T-helper 1 cell treated with Interleukin-12 subunit alpha and Interleukin-12 subunit beta and Interleukin-4 antibody, amounts not matched to agents 30 μg/mL and 1 μg/mL, for 36 hours (primary cell): ENCODE measurements around the gene LNPEP.
A peak's percentile ranks its signal among the peaks of the same experiment; 100 is the strongest.

Experiments
- H3K27ac Mint-ChIP-seq: one replicate; pipeline ENCODE4 v1.8.0; 2021; ENCODE audit warnings: mild to moderate bottlenecking, mixed read lengths
- H3K27me3 Mint-ChIP-seq: one replicate; pipeline ENCODE4 v1.8.0; 2021; ENCODE audit warnings: low read depth, mixed read lengths
- H3K36me3 Mint-ChIP-seq: one replicate; pipeline ENCODE4 v1.8.0; 2021; ENCODE audit warnings: low read depth, mixed read lengths
- H3K4me1 Mint-ChIP-seq: one replicate; pipeline ENCODE4 v1.8.0; 2021; ENCODE audit warnings: low read depth, mixed read lengths
- H3K4me3 Mint-ChIP-seq: one replicate; pipeline ENCODE4 v1.8.0; 2021; ENCODE audit warnings: mild to moderate bottlenecking, moderate library complexity, mixed read lengths
- H3K9me3 Mint-ChIP-seq: one replicate; pipeline ENCODE4 v1.8.0; 2021; ENCODE audit warnings: mixed read lengths

LNPEP gene

GRCh38 chr5:96935559-96936430 is at the start of gene LNPEP:
Gene LNPEP, plus strand, starts transcription at chr5:96936080. Its CDS starts 76 bp downstream, at chr5:96936156.
- Mint-ChIP-seq H3K36me3 (peaks cover 23% of the 10 kb centered on the region), H3K4me1 (peaks cover 56% of the 10 kb centered on the region), H3K4me3 (peak within 1 kb of the TSS; percentile 91), H3K9me3 (no peaks in the 10 kb centered on the region), H3K27me3 (no peaks in the 10 kb centered on the region), H3K27ac (peak within 1 kb of the TSS; percentile 98)

- no peaks in the 10 kb centered on the region for H3K27me3 Mint-ChIP-seq
- peak overlapping the region; percentile 15 for H3K4me3 Mint-ChIP-seq
- peak overlapping the region; percentile 74 for H3K27ac Mint-ChIP-seq
- H3K9me3 Mint-ChIP-seq, result no peaks in the 10 kb centered on the region
- H3K4me1 Mint-ChIP-seq, result peaks cover 52% of the 10 kb centered on the region
- H3K36me3 Mint-ChIP-seq, result peaks cover 61% of the 10 kb centered on the region
Observed at GRCh38 chr5:96893342-96893741, 42.5 kb upstream of the LNPEP start.

- H3K4me1 Mint-ChIP-seq, result peaks cover 52% of the 10 kb centered on the region
Observed at GRCh38 chr5:96896276-96896675, 39.6 kb upstream of the LNPEP start.

DNA sequence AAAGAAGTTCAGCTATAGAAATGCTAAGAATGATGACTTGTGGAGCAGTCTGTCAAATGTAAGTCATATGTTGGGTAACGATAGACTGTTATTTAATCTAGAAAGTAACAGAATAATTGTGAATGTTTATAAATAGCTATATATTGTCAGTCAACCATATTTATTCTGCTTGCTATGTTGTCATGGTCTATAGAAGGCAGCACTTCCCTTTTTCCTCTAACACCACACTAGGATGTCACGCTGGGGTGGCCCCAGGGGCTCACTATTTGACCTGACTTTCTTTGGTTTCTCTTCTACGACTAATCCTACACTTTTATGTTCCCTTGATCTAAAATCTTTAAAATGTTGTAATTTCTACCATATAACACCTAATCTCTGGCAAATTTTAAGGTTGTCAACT is 39.1 kb upstream of the LNPEP start:
- H3K36me3 Mint-ChIP-seq, result peaks cover 67% of the 10 kb centered on the region
- peaks cover 52% of the 10 kb centered on the region for H3K4me1 Mint-ChIP-seq
- peak overlapping the region; percentile 92 for H3K27ac Mint-ChIP-seq
- H3K9me3 Mint-ChIP-seq, result no peaks in the 10 kb centered on the region
- H3K27me3 Mint-ChIP-seq, result no peaks in the 10 kb centered on the region
- H3K4me3 Mint-ChIP-seq, result peak overlapping the region; percentile 75

More at GRCh38 chr5:96896276-96896675, 39.6 kb upstream of the LNPEP start:
- Mint-ChIP-seq H3K27me3 (no peaks in the 10 kb centered on the region), H3K36me3 (peaks cover 61% of the 10 kb centered on the region), H3K27ac (peak overlapping the region; percentile 92), H3K4me3 (peak overlapping the region; percentile 75), H3K9me3 (no peaks in the 10 kb centered on the region)

- peaks cover 30% of the 10 kb centered on the region for H3K4me1 Mint-ChIP-seq
- H3K27me3 Mint-ChIP-seq, result no peaks in the 10 kb centered on the region
- H3K4me3 Mint-ChIP-seq, result no peak overlapping the region
- H3K9me3 Mint-ChIP-seq, result no peaks in the 10 kb centered on the region
- H3K27ac Mint-ChIP-seq, result peak overlapping the region; percentile 74
- peaks cover 69% of the 10 kb centered on the region for H3K36me3 Mint-ChIP-seq
Observed at GRCh38 chr5:96901384-96901783, 34.5 kb upstream of the LNPEP start.

- peaks cover 26% of the 10 kb centered on the region for H3K4me1 Mint-ChIP-seq
- H3K36me3 Mint-ChIP-seq, result peaks cover 66% of the 10 kb centered on the region
- H3K27ac Mint-ChIP-seq, result no peak overlapping the region
Observed at GRCh38 chr5:96901841-96902240, 34.0 kb upstream of the LNPEP start.

DNA sequence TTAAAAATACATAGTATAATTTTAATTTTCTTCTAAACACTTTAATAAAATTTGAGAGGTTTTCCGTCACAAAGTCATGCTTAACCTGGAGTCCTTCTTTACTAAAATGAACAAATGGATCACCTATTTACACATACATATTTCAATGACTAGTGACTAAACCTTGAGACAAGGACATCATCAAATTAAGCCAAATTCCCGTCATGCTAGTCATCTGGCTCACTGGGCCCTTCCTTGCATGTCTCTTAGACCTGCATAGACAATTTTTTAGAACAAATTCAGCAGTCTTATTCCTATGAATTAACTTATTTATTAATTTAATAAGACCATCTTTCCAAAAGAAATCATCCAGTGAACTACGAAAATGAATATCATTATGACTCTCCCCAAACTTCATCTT is 33.0 kb upstream of the LNPEP start:
- H3K4me3 Mint-ChIP-seq, result no peak overlapping the region
- peaks cover 61% of the 10 kb centered on the region for H3K36me3 Mint-ChIP-seq
- no peaks in the 10 kb centered on the region for H3K27me3 Mint-ChIP-seq
- H3K27ac Mint-ChIP-seq, result no peak overlapping the region
- peaks cover 22% of the 10 kb centered on the region for H3K4me1 Mint-ChIP-seq
- no peaks in the 10 kb centered on the region for H3K9me3 Mint-ChIP-seq

More at GRCh38 chr5:96901841-96902240, 34.0 kb upstream of the LNPEP start:
- Mint-ChIP-seq H3K4me3 (no peak overlapping the region), H3K9me3 (no peaks in the 10 kb centered on the region), H3K27me3 (no peaks in the 10 kb centered on the region)

DNA sequence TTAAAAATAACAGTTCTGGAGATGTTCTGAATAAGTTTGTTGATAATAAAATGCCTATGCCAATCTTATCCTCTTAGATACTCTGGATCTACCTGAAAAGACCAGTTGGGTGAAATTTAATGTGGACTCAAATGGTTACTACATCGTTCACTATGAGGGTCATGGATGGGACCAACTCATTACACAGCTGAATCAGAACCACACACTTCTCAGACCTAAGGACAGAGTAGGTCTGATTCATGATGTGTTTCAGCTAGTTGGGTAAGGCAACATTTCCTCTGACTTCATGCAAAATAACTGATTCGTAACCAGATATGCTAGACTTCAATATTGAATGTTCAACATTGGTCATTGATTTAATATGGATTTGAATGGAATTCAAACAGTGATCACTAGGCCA is 32.6 kb upstream of the LNPEP start:
- H3K9me3 Mint-ChIP-seq, result no peaks in the 10 kb centered on the region
- H3K4me1 Mint-ChIP-seq, result peaks cover 23% of the 10 kb centered on the region
- H3K27me3 Mint-ChIP-seq, result no peaks in the 10 kb centered on the region
- H3K4me3 Mint-ChIP-seq, result no peak overlapping the region
- H3K36me3 Mint-ChIP-seq, result peaks cover 64% of the 10 kb centered on the region
- H3K27ac Mint-ChIP-seq, result no peak overlapping the region

DNA sequence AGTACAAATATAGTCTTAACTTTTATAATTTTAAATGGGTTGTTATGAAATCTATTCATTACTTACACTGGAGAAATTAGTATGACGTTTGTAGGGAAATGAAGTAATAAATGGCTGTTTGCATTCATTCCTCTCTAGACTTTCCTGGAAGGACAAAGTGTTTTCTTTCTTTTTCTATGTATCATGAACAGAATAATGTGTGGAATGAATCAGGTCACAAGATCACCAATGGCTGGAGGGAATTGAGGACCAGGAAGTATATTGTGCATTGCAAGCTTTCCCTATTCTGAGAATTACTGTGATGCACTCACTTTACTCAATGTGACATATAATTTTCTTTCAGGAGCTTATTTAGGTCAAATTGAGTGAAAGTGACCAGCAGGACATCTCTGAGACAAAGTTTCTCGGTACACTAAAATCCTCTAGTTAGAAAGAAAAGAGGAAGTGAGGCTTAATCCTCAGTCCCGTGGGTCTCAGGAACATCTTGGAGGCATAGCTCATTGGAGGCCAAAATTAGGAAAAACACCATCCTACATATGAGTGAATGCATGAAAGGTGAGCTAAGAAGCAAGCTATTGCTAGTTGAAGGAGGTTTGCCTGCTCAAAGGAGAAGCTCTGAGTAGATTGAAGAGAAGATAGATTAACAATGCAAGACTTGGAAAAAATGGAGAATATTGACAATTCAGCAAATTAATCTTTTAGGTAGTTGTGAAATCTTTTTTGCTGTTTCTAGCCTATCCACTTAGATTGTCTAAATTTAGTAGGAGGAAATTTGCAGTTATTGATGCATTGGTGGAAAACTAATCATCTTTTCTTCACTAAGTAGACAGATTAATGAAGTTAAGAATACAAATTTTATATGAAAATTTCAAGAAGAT is 31.6 kb upstream of the LNPEP start:
- Mint-ChIP-seq H3K27me3 (no peaks in the 10 kb centered on the region), H3K27ac (no peak overlapping the region), H3K4me1 (peaks cover 18% of the 10 kb centered on the region), H3K4me3 (no peak overlapping the region), H3K36me3 (peaks cover 64% of the 10 kb centered on the region), H3K9me3 (no peaks in the 10 kb centered on the region)

- Mint-ChIP-seq H3K36me3 (peaks cover 66% of the 10 kb centered on the region), H3K9me3 (no peaks in the 10 kb centered on the region), H3K27me3 (no peaks in the 10 kb centered on the region), H3K27ac (peak overlapping the region; percentile 62), H3K4me3 (no peak overlapping the region), H3K4me1 (peaks cover 15% of the 10 kb centered on the region)
Observed at GRCh38 chr5:96905864-96906263, 30.0 kb upstream of the LNPEP start.

- H3K9me3 Mint-ChIP-seq, result no peaks in the 10 kb centered on the region
- H3K4me1 Mint-ChIP-seq, result peaks cover 11% of the 10 kb centered on the region
- no peak overlapping the region for H3K27ac Mint-ChIP-seq
- no peak overlapping the region for H3K4me3 Mint-ChIP-seq
- H3K36me3 Mint-ChIP-seq, result peaks cover 49% of the 10 kb centered on the region
- H3K27me3 Mint-ChIP-seq, result no peaks in the 10 kb centered on the region
Observed at GRCh38 chr5:96909003-96909402, 26.9 kb upstream of the LNPEP start.

- no peaks in the 10 kb centered on the region for H3K9me3 Mint-ChIP-seq
- no peaks in the 10 kb centered on the region for H3K27me3 Mint-ChIP-seq
- H3K4me1 Mint-ChIP-seq, result peaks cover 6% of the 10 kb centered on the region
- H3K27ac Mint-ChIP-seq, result no peak overlapping the region
- H3K36me3 Mint-ChIP-seq, result peaks cover 49% of the 10 kb centered on the region
- no peak overlapping the region for H3K4me3 Mint-ChIP-seq
Observed at GRCh38 chr5:96909435-96909834, 26.4 kb upstream of the LNPEP start.

DNA sequence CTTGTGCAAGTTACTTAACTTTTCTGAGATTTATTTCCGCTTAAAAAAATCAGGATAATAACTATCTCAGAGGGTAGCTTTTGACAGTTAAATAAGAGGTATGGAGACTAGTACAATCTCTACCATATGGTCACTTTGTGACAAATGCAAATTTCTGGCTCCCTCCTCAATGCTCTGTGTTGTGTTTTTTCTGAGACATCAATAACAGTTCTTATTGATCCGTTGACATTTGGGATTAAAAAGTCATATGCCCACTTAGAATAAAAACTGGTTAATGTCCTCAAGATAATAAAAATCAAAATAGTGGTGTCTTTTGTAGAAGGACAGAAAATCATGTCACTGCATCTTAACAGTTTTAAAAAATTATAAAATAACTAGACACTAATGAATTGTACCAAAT is 24.7 kb upstream of the LNPEP start:
- Mint-ChIP-seq H3K36me3 (peaks cover 46% of the 10 kb centered on the region), H3K4me3 (no peak overlapping the region), H3K9me3 (no peaks in the 10 kb centered on the region), H3K27ac (no peak overlapping the region), H3K27me3 (no peaks in the 10 kb centered on the region), H3K4me1 (peaks cover 3% of the 10 kb centered on the region)

DNA sequence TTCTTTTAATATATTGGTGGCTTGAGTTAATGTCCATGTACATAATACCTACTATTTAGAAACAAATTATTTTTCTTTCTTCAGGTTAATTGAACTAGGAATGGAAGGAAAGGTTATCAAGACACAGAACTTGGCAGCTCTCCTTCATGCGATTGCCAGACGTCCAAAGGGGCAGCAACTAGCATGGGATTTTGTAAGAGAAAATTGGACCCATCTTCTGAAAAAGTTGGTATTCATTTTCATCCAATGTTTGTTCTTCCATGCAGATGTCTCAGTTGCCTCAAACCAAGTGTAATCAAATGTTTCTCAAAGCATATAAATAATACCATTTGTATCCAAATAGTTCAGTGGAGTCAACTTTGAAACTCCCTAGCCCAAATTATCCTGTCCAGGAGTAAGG is 22.6 kb upstream of the LNPEP start:
- Mint-ChIP-seq H3K27ac (no peak overlapping the region), H3K9me3 (no peaks in the 10 kb centered on the region), H3K27me3 (no peaks in the 10 kb centered on the region), H3K4me3 (no peak overlapping the region), H3K4me1 (no peaks in the 10 kb centered on the region), H3K36me3 (peaks cover 53% of the 10 kb centered on the region)
